K562 (cell line): ENCODE data around the gene C16orf96. TPM values are rescaled to one million over a fixed set of nuclear protein-coding genes. Genes with fewer than 3 reads are reported as not detected.
A peak's percentile ranks its signal among the peaks of the same experiment; 100 is the strongest.

Experiments
- ASH1L ChIP-seq: fragments of 450-650 bp; IDR thresholded peaks from 2 replicates; pipeline ENCODE4 v1.6.1; 2018; ENCODE audit warnings: borderline replicate concordance, mild to moderate bottlenecking, low read depth; ENCODE audit not compliant: partially characterized antibody
- ATF4 ChIP-seq: fragments of 450-650 bp; formaldehyde crosslinking; IDR thresholded peaks from 2 replicates; pipeline ENCODE4 v1.4.0; 2022; ENCODE audit warnings: mild to moderate bottlenecking, moderate library complexity
- CTCF ChIP-seq, 3 experiments: IDR thresholded peaks in 2 of 3; conservative IDR thresholded peaks in 1 of 3; 2 replicates each; pipeline ENCODE4 v1.5.1; 2011 to 2012; ENCODE audit warnings: low read length in 3 of 3, mild to moderate bottlenecking in 3 of 3, control low read depth in 2 of 3, improper control_type of control experiment in 1 of 3, inconsistent platforms in 1 of 3, low read depth in 1 of 3, mixed read lengths in 1 of 3, moderate library complexity in 1 of 3; ENCODE audit not compliant: insufficient read depth in 2 of 3
- DNMT1 ChIP-seq: fragments of 450-650 bp; IDR thresholded peaks from 2 replicates; pipeline ENCODE4 v1.6.1; 2016; ENCODE audit warnings: antibody characterized with exemption, mild to moderate bottlenecking
- E2F1 ChIP-seq: sonication (generic); formaldehyde crosslinking; IDR thresholded peaks from 2 replicates; pipeline ENCODE4 v1.8.1; 2023; ENCODE audit warnings: mild to moderate bottlenecking, missing genetic modification reagents, moderate library complexity
- ETV5 ChIP-seq: sonication (generic); formaldehyde crosslinking; IDR thresholded peaks from 2 replicates; pipeline ENCODE4 v1.4.0; 2020; ENCODE audit warnings: low read depth, mild to moderate bottlenecking, missing genetic modification reagents
- HDGF ChIP-seq: fragments of 450-650 bp; IDR thresholded peaks from 2 replicates; pipeline ENCODE4 v1.6.1; 2016
- HNRNPL ChIP-seq: fragments of 200-400 bp; formaldehyde crosslinking; IDR thresholded peaks from 2 replicates; pipeline ENCODE4 v1.6.1; 2017; ENCODE audit warnings: low read depth, mild to moderate bottlenecking, low read length
- JUNB ChIP-seq: fragments of 450-650 bp; formaldehyde crosslinking; conservative IDR thresholded peaks from 2 replicates; pipeline ENCODE4 v1.4.0; 2020; ENCODE audit warnings: mild to moderate bottlenecking
- MYNN ChIP-seq, 2 experiments: sonication (generic); formaldehyde crosslinking in 1 of 2; IDR thresholded peaks; 2 replicates each; pipeline versions ENCODE4 v1.5.0 to v1.6.1; 2016 to 2020; ENCODE audit warnings: antibody characterized with exemption in 1 of 2, missing genetic modification reagents in 1 of 2
- NR2C1 ChIP-seq, 2 experiments: fragments of 450-650 bp; IDR thresholded peaks; 2 replicates each; pipeline ENCODE4 v1.6.1; 2017; ENCODE audit warnings: mild to moderate bottlenecking in 2 of 2, antibody characterized with exemption in 1 of 2, inconsistent platforms in 1 of 2, missing compliant biosample characterization in 1 of 2, missing genetic modification characterization in 1 of 2
- STAG1 ChIP-seq: sonication (generic); formaldehyde crosslinking; IDR thresholded peaks from 2 replicates; pipeline ENCODE4 v1.5.0; 2020; ENCODE audit warnings: missing genetic modification reagents, borderline replicate concordance
- ZBTB43 ChIP-seq: sonication (generic); formaldehyde crosslinking; IDR thresholded peaks from 2 replicates; pipeline ENCODE4 v1.8.0; 2023; ENCODE audit warnings: mild to moderate bottlenecking, missing genetic modification reagents
- ZNF282 ChIP-seq: sonication (generic); formaldehyde crosslinking; IDR thresholded peaks from 2 replicates; pipeline ENCODE4 v1.8.1; 2023; ENCODE audit warnings: missing genetic modification reagents
- polyA plus RNA-seq, 8 experiments: library from polyadenylated mRNA; depleted of rRNA in 4 of 8; stranded (reverse) in 5 of 8; unstranded in 3 of 8; fragments of >200 nt; fragmentation: Nextera tagmentation in 2 of 8; fragmentation: Illumina TruSeq in 1 of 8; extraction: Ambion mirVana in 2 of 8; extraction: Trizol in 1 of 8; gene quantifications; 2 replicates each; pipeline versions ENCODE4 v1.2.1 to v1.2.3, GENCODE V29; 2011 to 2014; ENCODE audit warnings: inconsistent platforms in 1 of 8, missing spikeins in 1 of 8
- total RNA-seq, 7 experiments: library from RNA; depleted of rRNA in 6 of 7; stranded (reverse); fragments of >200 nt in 6 of 7; fragmentation: Illumina TruSeq in 2 of 7; extraction: Trizol in 2 of 7; gene quantifications; 2 replicates each; pipeline versions ENCODE4 v1.2.1 to v1.2.3, GENCODE V29; 2011 to 2021; ENCODE audit warnings: low replicate concordance in 1 of 7
- TF ChIP-seq, protein P1 (sequence below): fragments of 200-800 bp; sonication (Bioruptor generic); IDR thresholded peaks from 2 replicates; pipeline ENCODE4 v1.6.1; 2017; ENCODE audit warnings: missing genetic modification characterization, missing compliant biosample characterization
- TF ChIP-seq, protein P2 (sequence below): fragments of 450-650 bp; IDR thresholded peaks from 2 replicates; pipeline ENCODE4 v1.7.1; 2018; ENCODE audit warnings: mild to moderate bottlenecking, low read depth; ENCODE audit not compliant: partially characterized antibody

Gene C16orf96
- total and polyA plus RNA-seq, 9 of the 15 experiments (the other 6 are each of a cell fraction or from before 2014, with no cell fraction given) = not detected

GRCh38 chr16:4624015-4624826 lies 68.1 kb downstream of the C16orf96 start, which contains the start of gene MGRN1 (continued):
- TF ChIP-seq, protein P1, sequence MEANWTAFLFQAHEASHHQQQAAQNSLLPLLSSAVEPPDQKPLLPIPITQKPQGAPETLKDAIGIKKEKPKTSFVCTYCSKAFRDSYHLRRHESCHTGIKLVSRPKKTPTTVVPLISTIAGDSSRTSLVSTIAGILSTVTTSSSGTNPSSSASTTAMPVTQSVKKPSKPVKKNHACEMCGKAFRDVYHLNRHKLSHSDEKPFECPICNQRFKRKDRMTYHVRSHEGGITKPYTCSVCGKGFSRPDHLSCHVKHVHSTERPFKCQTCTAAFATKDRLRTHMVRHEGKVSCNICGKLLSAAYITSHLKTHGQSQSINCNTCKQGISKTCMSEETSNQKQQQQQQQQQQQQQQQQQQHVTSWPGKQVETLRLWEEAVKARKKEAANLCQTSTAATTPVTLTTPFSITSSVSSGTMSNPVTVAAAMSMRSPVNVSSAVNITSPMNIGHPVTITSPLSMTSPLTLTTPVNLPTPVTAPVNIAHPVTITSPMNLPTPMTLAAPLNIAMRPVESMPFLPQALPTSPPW = peak; percentile 99
- no peak for TF ChIP-seq ETV5
- peak; percentile 47; the same call in 1 of the 2 replicates for TF ChIP-seq MYNN (IDR thresholded peaks at IDR 0.05)
- no peak for TF ChIP-seq MYNN (CRISPR knock-in tag; IDR thresholded peaks at IDR 0.05)
- peak; percentile 57; the same call in 1 of the 2 replicates for TF ChIP-seq NR2C1 (IDR thresholded peaks at IDR 0.05)
- TF ChIP-seq NR2C1 (tag; IDR thresholded peaks at IDR 0.05) = peak; percentile 65
- TF ChIP-seq ASH1L = peak; percentile 85
- TF ChIP-seq, protein P2, sequence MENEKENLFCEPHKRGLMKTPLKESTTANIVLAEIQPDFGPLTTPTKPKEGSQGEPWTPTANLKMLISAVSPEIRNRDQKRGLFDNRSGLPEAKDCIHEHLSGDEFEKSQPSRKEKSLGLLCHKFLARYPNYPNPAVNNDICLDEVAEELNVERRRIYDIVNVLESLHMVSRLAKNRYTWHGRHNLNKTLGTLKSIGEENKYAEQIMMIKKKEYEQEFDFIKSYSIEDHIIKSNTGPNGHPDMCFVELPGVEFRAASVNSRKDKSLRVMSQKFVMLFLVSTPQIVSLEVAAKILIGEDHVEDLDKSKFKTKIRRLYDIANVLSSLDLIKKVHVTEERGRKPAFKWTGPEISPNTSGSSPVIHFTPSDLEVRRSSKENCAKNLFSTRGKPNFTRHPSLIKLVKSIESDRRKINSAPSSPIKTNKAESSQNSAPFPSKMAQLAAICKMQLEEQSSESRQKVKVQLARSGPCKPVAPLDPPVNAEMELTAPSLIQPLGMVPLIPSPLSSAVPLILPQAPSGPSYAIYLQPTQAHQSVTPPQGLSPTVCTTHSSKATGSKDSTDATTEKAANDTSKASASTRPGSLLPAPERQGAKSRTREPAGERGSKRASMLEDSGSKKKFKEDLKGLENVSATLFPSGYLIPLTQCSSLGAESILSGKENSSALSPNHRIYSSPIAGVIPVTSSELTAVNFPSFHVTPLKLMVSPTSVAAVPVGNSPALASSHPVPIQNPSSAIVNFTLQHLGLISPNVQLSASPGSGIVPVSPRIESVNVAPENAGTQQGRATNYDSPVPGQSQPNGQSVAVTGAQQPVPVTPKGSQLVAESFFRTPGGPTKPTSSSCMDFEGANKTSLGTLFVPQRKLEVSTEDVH = no peak
- TF ChIP-seq HDGF = peak; percentile 27; the same call in 1 of the 2 replicates
- TF ChIP-seq STAG1 (CRISPR knock-in tag) = peak; percentile 21; the same call in 1 of the 2 replicates
- peak; percentile 89 to 98 (median 96) for TF ChIP-seq CTCF (IDR thresholded peaks at IDR 0.05 in 2 of 3, conservative IDR thresholded peaks at IDR 0.05 in 1 of 3; ENCODE audit: insufficient read depth in 2 of 3, low read depth in 1 of 3, low read length in 3 of 3)
- no peak for TF ChIP-seq DNMT1
- TF ChIP-seq ZNF282 (CRISPR knock-in tag) = no peak
- TF ChIP-seq ATF4 (CRISPR knock-in tag) = no peak
- no peak for TF ChIP-seq JUNB (CRISPR knock-in tag)
- no peak for TF ChIP-seq HNRNPL
- peak; percentile 81 for TF ChIP-seq E2F1
- TF ChIP-seq ZBTB43 (CRISPR knock-in tag) = no peak
